HUES6 (cell line): Measurements from ENCODE around the gene MYRF.

Source experiments
- H3K27ac ChIP-seq: 2 replicates; pipeline ENCODE4 v1.7.0; 2013; ENCODE audit warnings: low read depth, mild to moderate bottlenecking, low read length, inconsistent platforms
- H3K27me3 ChIP-seq: 2 replicates; pipeline ENCODE4 v1.6.1; 2013; ENCODE audit warnings: low read length; ENCODE audit not compliant: control insufficient read depth, insufficient read depth
- H3K36me3 ChIP-seq: 2 replicates; pipeline ENCODE4 v1.6.1; 2013; ENCODE audit warnings: low read length; ENCODE audit not compliant: control insufficient read depth, insufficient read depth
- H3K4me1 ChIP-seq: 2 replicates; pipeline ENCODE4 v1.6.1; 2013; ENCODE audit warnings: low read length; ENCODE audit not compliant: control insufficient read depth, insufficient read depth
- H3K4me3 ChIP-seq: 2 replicates; pipeline ENCODE4 v1.5.1; 2013; ENCODE audit warnings: low read depth, low read length
- H3K9ac ChIP-seq: one replicate; pipeline ENCODE4 v1.6.1; 2013; ENCODE audit warnings: mild to moderate bottlenecking, low read length
- H3K9me3 ChIP-seq: 2 replicates; pipeline ENCODE4 v1.6.1; 2013; ENCODE audit warnings: low read depth, low read length; ENCODE audit not compliant: control insufficient read depth, insufficient read depth

MYRF gene

GRCh38 chr11:61792310-61793082 lies 40.1 kb downstream of the MYRF start, which contains the start of the genes FEN1 and TMEM258:
Gene FEN1, plus strand, starts transcription at chr11:61792911. Its CDS starts 2,451 bp downstream, at chr11:61795362.
Gene TMEM258, minus strand, starts transcription at chr11:61792599. Its CDS starts 41 bp downstream, at chr11:61792558.
- H3K4me3 ChIP-seq: peak within 1 kb of the TSS; percentile 85
- H3K27me3 ChIP-seq: no peaks in the 10 kb centered on the region
- peaks cover 58% of the 10 kb centered on the region for H3K36me3 ChIP-seq
- peak within 1 kb of the TSS; percentile 100 for H3K9ac ChIP-seq
- H3K4me1 ChIP-seq: 0 out of 2 replicates have a peak, but pooled peaks cover 3% of the 10 kb centered on the region
- peak within 1 kb of the TSS; percentile 100 for H3K27ac ChIP-seq
- no peaks in the 10 kb centered on the region for H3K9me3 ChIP-seq

- H3K4me3 ChIP-seq: peak overlapping the region; percentile 85
- no peaks in the 10 kb centered on the region for H3K9me3 ChIP-seq
- 0 out of 2 replicates have a peak, but pooled peaks cover 3% of the 10 kb centered on the region for H3K4me1 ChIP-seq
- H3K27ac ChIP-seq: peak overlapping the region; percentile 100
- peak overlapping the region; percentile 100 for H3K9ac ChIP-seq
- H3K27me3 ChIP-seq: no peaks in the 10 kb centered on the region
- H3K36me3 ChIP-seq: peaks cover 53% of the 10 kb centered on the region
Measured at GRCh38 chr11:61793083-61793828, 40.8 kb downstream of the MYRF start.

GRCh38 chr11:61793829-61794204 lies 41.4 kb downstream of the MYRF start:
- peak overlapping the region; percentile 85 for H3K4me3 ChIP-seq

GRCh38 chr11:61794579-61794978 lies 42.1 kb downstream of the MYRF start:
- Histone ChIP-seq H3K27ac (no peak overlapping the region), H3K27me3 (no peaks in the 10 kb centered on the region), H3K9ac (no peak overlapping the region), H3K4me1 (0 out of 2 replicates have a peak, but pooled peaks cover 3% of the 10 kb centered on the region), H3K9me3 (no peaks in the 10 kb centered on the region), H3K4me3 (no peak overlapping the region), H3K36me3 (peaks cover 49% of the 10 kb centered on the region)

More at GRCh38 chr11:61793829-61794204, 41.4 kb downstream of the MYRF start:
- H3K4me1 ChIP-seq: 0 out of 2 replicates have a peak, but pooled peaks cover 3% of the 10 kb centered on the region
- H3K9ac ChIP-seq: peak overlapping the region; percentile 100
- no peaks in the 10 kb centered on the region for H3K27me3 ChIP-seq
- peaks cover 51% of the 10 kb centered on the region for H3K36me3 ChIP-seq
- no peaks in the 10 kb centered on the region for H3K9me3 ChIP-seq
- no peak overlapping the region for H3K27ac ChIP-seq

GRCh38 chr11:61795459-61795858 lies 43.0 kb downstream of the MYRF start:
- Histone ChIP-seq H3K4me3 (no peak overlapping the region), H3K4me1 (0 out of 2 replicates have a peak, but pooled peaks cover 3% of the 10 kb centered on the region), H3K36me3 (peaks cover 49% of the 10 kb centered on the region)

GRCh38 chr11:61795876-61796526 lies 43.6 kb downstream of the MYRF start:
- H3K36me3 ChIP-seq: peaks cover 51% of the 10 kb centered on the region
- H3K27ac ChIP-seq: no peak overlapping the region
- H3K4me3 ChIP-seq: no peak overlapping the region
- no peaks in the 10 kb centered on the region for H3K9me3 ChIP-seq
- no peaks in the 10 kb centered on the region for H3K27me3 ChIP-seq
- 0 out of 2 replicates have a peak, but pooled peaks cover 3% of the 10 kb centered on the region for H3K4me1 ChIP-seq
- no peak overlapping the region for H3K9ac ChIP-seq

More at GRCh38 chr11:61795459-61795858, 43.0 kb downstream of the MYRF start:
- Histone ChIP-seq H3K9ac (no peak overlapping the region), H3K27ac (no peak overlapping the region), H3K27me3 (no peaks in the 10 kb centered on the region), H3K9me3 (no peaks in the 10 kb centered on the region)

GRCh38 chr11:61797263-61797944 lies 45.0 kb downstream of the MYRF start:
- H3K27me3 ChIP-seq: no peaks in the 10 kb centered on the region
- H3K4me3 ChIP-seq: no peak overlapping the region
- H3K9ac ChIP-seq: no peak overlapping the region
- no peak overlapping the region for H3K27ac ChIP-seq
- 0 out of 2 replicates have a peak, but pooled peaks cover 3% of the 10 kb centered on the region for H3K4me1 ChIP-seq
- no peaks in the 10 kb centered on the region for H3K9me3 ChIP-seq
- peaks cover 64% of the 10 kb centered on the region for H3K36me3 ChIP-seq

- Histone ChIP-seq H3K36me3 (peaks cover 86% of the 10 kb centered on the region), H3K9ac (no peak overlapping the region), H3K4me1 (no peaks in the 10 kb centered on the region), H3K4me3 (no peak overlapping the region), H3K27ac (no peak overlapping the region), H3K9me3 (no peaks in the 10 kb centered on the region), H3K27me3 (no peaks in the 10 kb centered on the region)
Measured at GRCh38 chr11:61799665-61800284, 47.3 kb downstream of the MYRF start.

GRCh38 chr11:61800331-61801281 lies 48.2 kb downstream of the MYRF start:
- peaks cover 86% of the 10 kb centered on the region for H3K36me3 ChIP-seq
- no peaks in the 10 kb centered on the region for H3K27me3 ChIP-seq
- H3K4me1 ChIP-seq: no peaks in the 10 kb centered on the region
- H3K4me3 ChIP-seq: no peak overlapping the region
- H3K27ac ChIP-seq: no peak overlapping the region
- no peak overlapping the region for H3K9ac ChIP-seq
- H3K9me3 ChIP-seq: no peaks in the 10 kb centered on the region
